ENCODE results near the gene WDR31. TPM values are rescaled to one million over a fixed set of nuclear protein-coding genes. Genes with fewer than 3 reads are reported as not detected.

The WDR31 gene
- polyA plus RNA-seq, 3 donors, result 0.05 to 0.11 TPM; not detected in 1

DNA sequence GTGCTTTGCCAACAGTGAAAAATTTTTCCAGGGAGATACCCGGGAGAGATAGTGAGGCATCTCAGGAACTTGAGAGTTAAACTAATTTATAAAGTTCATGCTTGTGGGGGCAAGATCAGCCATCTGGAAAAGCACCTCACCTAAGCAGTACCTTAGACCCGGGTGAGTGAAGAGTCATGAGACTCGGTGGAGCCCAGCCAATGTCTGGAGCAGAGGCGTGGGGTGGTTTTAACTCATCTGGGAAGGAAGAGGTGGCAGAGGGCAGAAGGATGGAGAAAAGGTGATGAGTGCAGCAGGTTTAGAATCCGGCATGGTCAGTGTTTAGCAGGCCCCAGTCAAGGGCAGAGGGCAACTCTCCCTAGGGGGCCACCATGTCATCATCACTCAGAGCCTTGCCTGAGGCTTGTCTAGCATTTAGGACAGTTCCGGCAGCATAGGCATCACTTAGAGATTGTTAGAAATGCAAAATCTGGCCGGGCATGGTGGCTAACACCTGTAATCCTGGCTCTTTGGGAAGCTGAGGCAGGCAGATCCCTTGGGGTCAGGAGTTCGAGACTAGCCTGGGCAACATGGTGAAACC lies 32.6 kb downstream of the WDR31 start:
- Histone ChIP-seq H3K4me1 (ENCODE audit: control insufficient read depth in 1 of 2, insufficient read depth in 2 of 2, low read length in 2 of 2) (no peaks in the 10 kb centered on the region), H2AFZ (ENCODE audit: insufficient read depth, low read depth, low read length, poor library complexity, severe bottlenecking) (no peak overlapping the region), H3K79me2 (ENCODE audit: insufficient read depth, low read length) (no peaks in the 10 kb centered on the region), H3K9me3 (replicated peaks in 1 of 2; ENCODE audit: control insufficient read depth in 1 of 2, insufficient read depth in 1 of 2, low read length in 2 of 2) (no peaks in the 10 kb centered on the region), H3K27ac (ENCODE audit: low read depth in 1 of 2, low read length in 2 of 2) (no peak overlapping the region), H3K36me3 (replicated peaks in 1 of 2; ENCODE audit: control insufficient read depth in 1 of 2, insufficient read depth in 2 of 2, low read length in 2 of 2) (no peaks in the 10 kb centered on the region), H3K9ac (ENCODE audit: insufficient read depth, low read length, poor library complexity, severe bottlenecking) (no peak overlapping the region), H3K4me2 (replicated peaks; ENCODE audit: extremely low read depth, low read length, poor library complexity, severe bottlenecking) (no peak overlapping the region), H3K27me3 (ENCODE audit: control insufficient read depth in 2 of 2, insufficient read depth in 2 of 2, low read length in 2 of 2) (no peaks in the 10 kb centered on the region), H3K4me3 (replicated peaks in 1 of 3; ENCODE audit: low read depth in 2 of 3, low read length in 3 of 3) (no peak overlapping the region), H4K20me1 (ENCODE audit: insufficient read depth, low read length) (no peaks in the 10 kb centered on the region)
- Mint-ChIP-seq H3K27me3 (ENCODE audit: low read depth in 3 of 3) (peaks cover 1 to 4% (median 2%) of the 10 kb centered on the region in 3 donors), H3K4me3 (no peak overlapping the region), H3K27ac (no peak overlapping the region), H3K9me3 (no peaks in the 10 kb centered on the region), H3K4me1 (no peaks in the 10 kb centered on the region), H3K36me3 (no peaks in the 10 kb centered on the region)
- intact Hi-C loops (cut with micrococcal nuclease), result loop anchor here in 1 of 2 donors (5.0 kb wide), 1 partner anchor 350 kb away; no protein-coding TSS in a partner anchor
- no peak for DNase-seq
- TF ChIP-seq, protein P1, sequence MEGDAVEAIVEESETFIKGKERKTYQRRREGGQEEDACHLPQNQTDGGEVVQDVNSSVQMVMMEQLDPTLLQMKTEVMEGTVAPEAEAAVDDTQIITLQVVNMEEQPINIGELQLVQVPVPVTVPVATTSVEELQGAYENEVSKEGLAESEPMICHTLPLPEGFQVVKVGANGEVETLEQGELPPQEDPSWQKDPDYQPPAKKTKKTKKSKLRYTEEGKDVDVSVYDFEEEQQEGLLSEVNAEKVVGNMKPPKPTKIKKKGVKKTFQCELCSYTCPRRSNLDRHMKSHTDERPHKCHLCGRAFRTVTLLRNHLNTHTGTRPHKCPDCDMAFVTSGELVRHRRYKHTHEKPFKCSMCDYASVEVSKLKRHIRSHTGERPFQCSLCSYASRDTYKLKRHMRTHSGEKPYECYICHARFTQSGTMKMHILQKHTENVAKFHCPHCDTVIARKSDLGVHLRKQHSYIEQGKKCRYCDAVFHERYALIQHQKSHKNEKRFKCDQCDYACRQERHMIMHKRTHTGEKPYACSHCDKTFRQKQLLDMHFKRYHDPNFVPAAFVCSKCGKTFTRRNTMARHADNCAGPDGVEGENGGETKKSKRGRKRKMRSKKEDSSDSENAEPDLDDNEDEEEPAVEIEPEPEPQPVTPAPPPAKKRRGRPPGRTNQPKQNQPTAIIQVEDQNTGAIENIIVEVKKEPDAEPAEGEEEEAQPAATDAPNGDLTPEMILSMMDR (IDR thresholded peaks at IDR 0.05), result no peak
- WGBS (ENCODE audit: insufficient coverage), result 100% methylated on average over 3 of the region's 8 CpGs

DNA sequence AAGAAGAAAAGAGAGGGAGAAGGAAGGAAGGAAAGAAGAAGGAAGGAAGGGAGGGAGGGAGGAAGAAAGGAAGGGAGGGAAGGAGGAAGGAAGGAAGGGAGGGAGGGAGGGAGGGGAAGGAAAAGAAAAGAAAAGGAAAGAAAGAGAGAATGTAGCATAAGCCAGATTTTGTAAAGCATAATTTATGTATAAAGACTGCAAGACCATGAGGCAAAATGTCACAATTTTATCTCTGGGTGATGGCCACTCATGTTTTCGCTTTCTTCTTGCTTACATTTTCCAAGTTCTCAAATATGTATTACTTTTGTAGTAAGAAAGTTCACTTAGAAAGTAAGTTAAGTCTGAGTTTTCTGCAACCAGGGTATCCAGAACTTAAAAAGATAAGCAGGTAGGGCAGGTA lies 33.5 kb downstream of the WDR31 start:
- H3K9ac ChIP-seq (ENCODE audit: insufficient read depth, low read length, poor library complexity, severe bottlenecking), result no peak overlapping the region
- H3K27ac Mint-ChIP-seq, result peak overlapping the region in 1 of 7 donors; percentile 53
- no peaks in the 10 kb centered on the region for H3K27me3 ChIP-seq (ENCODE audit: control insufficient read depth in 2 of 2, insufficient read depth in 2 of 2, low read length in 2 of 2)
- no peaks in the 10 kb centered on the region for H3K9me3 Mint-ChIP-seq
- TF ChIP-seq, protein P1 (IDR thresholded peaks at IDR 0.05), result no peak
- no peaks in the 10 kb centered on the region for H3K4me1 Mint-ChIP-seq
- intact Hi-C loops (cut with micrococcal nuclease), result loop anchor here in 1 of 2 donors (5.0 kb wide), 1 partner anchor 351 kb away; no protein-coding TSS in a partner anchor
- H3K9me3 ChIP-seq (replicated peaks in 1 of 2; ENCODE audit: control insufficient read depth in 1 of 2, insufficient read depth in 1 of 2, low read length in 2 of 2), result no peaks in the 10 kb centered on the region
- H3K36me3 ChIP-seq (replicated peaks in 1 of 2; ENCODE audit: control insufficient read depth in 1 of 2, insufficient read depth in 2 of 2, low read length in 2 of 2), result no peaks in the 10 kb centered on the region
- H3K4me3 ChIP-seq (replicated peaks in 1 of 3; ENCODE audit: low read depth in 2 of 3, low read length in 3 of 3), result no peak overlapping the region
- no peaks in the 10 kb centered on the region for H3K36me3 Mint-ChIP-seq
- H3K79me2 ChIP-seq (ENCODE audit: insufficient read depth, low read length), result no peaks in the 10 kb centered on the region
- H3K4me1 ChIP-seq (ENCODE audit: control insufficient read depth in 1 of 2, insufficient read depth in 2 of 2, low read length in 2 of 2), result no peaks in the 10 kb centered on the region
- H3K27me3 Mint-ChIP-seq (ENCODE audit: low read depth in 3 of 3), result peaks cover 2 to 4% (median 3%) of the 10 kb centered on the region in 3 donors
- no CpG with 5 or more reads among the region's 1 CpG for WGBS (ENCODE audit: insufficient coverage)
- no peak overlapping the region for H2AFZ ChIP-seq (ENCODE audit: insufficient read depth, low read depth, low read length, poor library complexity, severe bottlenecking)
- H4K20me1 ChIP-seq (ENCODE audit: insufficient read depth, low read length), result no peaks in the 10 kb centered on the region
- DNase-seq, result no peak
- no peak overlapping the region for H3K4me3 Mint-ChIP-seq
- no peak overlapping the region for H3K27ac ChIP-seq (ENCODE audit: low read depth in 1 of 2, low read length in 2 of 2)
- no peak overlapping the region for H3K4me2 ChIP-seq (replicated peaks; ENCODE audit: extremely low read depth, low read length, poor library complexity, severe bottlenecking)

Measured in CD14-positive monocyte (primary cell).